Uterus (tissue), 4 donors: Measurements from ENCODE around the gene CSF1R. TPM values are rescaled to one million over a fixed set of nuclear protein-coding genes. Genes with fewer than 3 reads are reported as not detected.

Source experiments
- DNase-seq, 2 donors: peaks; one replicate each; pipeline ENCODE4 v3.0.0-alpha.2; 2019 to 2020
- H3K27ac ChIP-seq, 2 donors: fragments of 200-600 bp; sonication (generic); 1 replicate in 1 of 2; 2 replicates in 1 of 2; pipeline ENCODE4 v1.5.1; 2016 to 2018
- H3K27me3 ChIP-seq, 2 donors: fragments of 200-600 bp; sonication (generic); one replicate each; pipeline ENCODE4 v1.5.1; 2018 to 2019; ENCODE audit warnings: control low read depth in 1 of 2
- H3K36me3 ChIP-seq, 2 donors: fragments of 200-600 bp; sonication (generic); one replicate each; pipeline ENCODE4 v1.5.1; 2019; ENCODE audit warnings: control low read depth in 1 of 2
- H3K4me1 ChIP-seq, 2 donors: fragments of 200-600 bp; sonication (generic); one replicate each; pipeline ENCODE4 v1.5.1; 2018 to 2019; ENCODE audit warnings: control low read depth in 1 of 2
- H3K4me3 ChIP-seq, 2 donors: fragments of 200-600 bp; sonication (generic); 1 replicate in 1 of 2; 2 replicates in 1 of 2; pipeline ENCODE4 v1.5.1; 2018 to 2019; ENCODE audit warnings: mild to moderate bottlenecking in 1 of 2
- H3K9me3 ChIP-seq, 2 donors: fragments of 200-600 bp; sonication (generic); one replicate each; pipeline ENCODE4 v1.5.1; 2019; ENCODE audit warnings: control low read depth in 1 of 2
- CTCF ChIP-seq, 4 experiments: fragments of 200-600 bp in 2 of 4; fragments of 450-650 bp in 2 of 4; sonication (generic) in 2 of 4; IDR thresholded peaks; one replicate each; pipeline ENCODE4 v1.5.1; 2016 to 2019; ENCODE audit warnings: antibody characterized with exemption in 4 of 4, mild to moderate bottlenecking in 2 of 4, moderate library complexity in 1 of 4
- POLR2A ChIP-seq, 2 donors: fragments of 450-650 bp; IDR thresholded peaks; one replicate each; pipeline ENCODE4 v1.6.1; 2016; ENCODE audit warnings: antibody characterized with exemption in 2 of 2, mild to moderate bottlenecking in 1 of 2, moderate library complexity in 1 of 2
- intact Hi-C: fragments of 100-400 bp; cut with DNase I; formaldehyde crosslinking; loops from one replicate; pipeline ENCODE4 v1.15.1; 2023; ENCODE audit warnings: low total_unique reads
- small RNA-seq: library from RNA; depleted of rRNA; stranded (forward); fragments of <200 nt; gene quantifications from one replicate; pipeline ENCODE3, GENCODE V24; 2016
- total RNA-seq, 4 donors: library from RNA; depleted of rRNA in 3 of 4; stranded (reverse); fragments of >200 nt in 3 of 4; gene quantifications; one replicate each; pipeline versions ENCODE4 v1.1.0 to v1.2.4, GENCODE V29; 2014 to 2023
- donor health status: DM: yes; HTN: yes; CAD: no.

CSF1R gene
- total RNA-seq, 4 donors from 2014 or later, result 1.0 to 42.9 (median 22.8) TPM

- H3K36me3 ChIP-seq, result no peaks in the 10 kb centered on the region
- DNase-seq, result no peak
- H3K4me1 ChIP-seq, result no peaks in the 10 kb centered on the region
- H3K4me3 ChIP-seq, result no peak overlapping the region
- no peaks in the 10 kb centered on the region for H3K27me3 ChIP-seq
- TF ChIP-seq POLR2A (IDR thresholded peaks at IDR 0.05), result no peak
- TF ChIP-seq CTCF (IDR thresholded peaks at IDR 0.05), result no peak
- intact Hi-C loops, result no loop called here
- no peaks in the 10 kb centered on the region for H3K9me3 ChIP-seq
- H3K27ac ChIP-seq, result no peak overlapping the region
Measured at GRCh38 chr5:150013931-150014330, 72.4 kb downstream of the CSF1R start.

DNA sequence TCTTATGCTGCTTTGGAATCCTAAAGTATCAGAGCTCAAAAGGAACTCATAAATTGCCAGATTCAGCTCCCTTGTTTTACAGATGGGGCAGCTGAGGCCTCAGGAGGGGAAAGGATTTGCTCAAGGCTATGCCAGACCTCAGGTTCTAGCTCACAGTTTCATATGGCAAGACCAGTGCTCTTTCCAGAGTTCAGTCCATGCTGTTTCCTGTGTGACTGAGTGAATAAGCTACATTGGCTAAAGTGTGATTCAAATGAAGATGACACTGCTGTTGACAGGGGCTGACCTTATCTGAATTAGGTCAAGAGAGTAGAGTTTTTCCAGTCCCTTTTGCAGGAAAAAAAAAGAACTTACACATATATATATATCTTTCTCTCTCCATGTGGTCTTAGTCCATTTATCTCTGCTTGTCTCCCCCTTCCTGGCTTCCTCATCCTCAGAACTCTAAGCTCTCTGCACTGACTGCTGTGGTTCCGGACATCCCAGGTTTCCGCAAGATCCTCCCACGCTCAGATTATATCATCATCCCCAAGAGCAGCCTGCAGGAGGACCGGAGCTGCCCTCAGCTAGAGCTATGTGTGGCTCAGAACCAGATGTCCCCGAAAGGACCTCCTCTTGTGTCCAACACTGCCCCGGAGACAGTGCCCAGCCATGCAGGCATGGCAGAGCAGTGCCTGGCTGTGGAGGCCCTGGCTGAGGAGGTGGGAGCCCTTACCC, 76.5 kb downstream of the CSF1R start:
- no peaks in the 10 kb centered on the region for H3K36me3 ChIP-seq

DNA sequence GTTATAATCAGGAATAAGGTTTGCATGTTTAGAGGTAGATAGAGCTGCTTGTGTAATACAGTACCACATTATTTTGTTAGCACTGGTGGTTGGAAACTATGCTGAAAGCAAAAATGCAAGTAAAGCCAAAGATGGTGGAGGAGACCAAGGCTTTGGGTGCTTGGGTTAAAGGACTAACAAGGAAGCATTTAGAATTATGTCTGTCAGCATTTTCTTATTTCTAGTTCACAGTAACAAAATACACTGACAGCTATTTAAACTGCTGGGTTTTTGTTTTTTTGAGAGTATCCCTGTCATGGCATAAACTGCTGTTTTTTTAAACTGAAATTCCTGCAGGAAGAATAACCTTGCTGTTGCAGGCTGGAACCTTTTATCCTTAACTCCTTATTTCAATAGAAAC, 79.3 kb downstream of the CSF1R start:
- no peak for DNase-seq
- TF ChIP-seq POLR2A (IDR thresholded peaks at IDR 0.05) (no peak), CTCF (IDR thresholded peaks at IDR 0.05) (no peak)
- no peaks in the 10 kb centered on the region for H3K27me3 ChIP-seq
- no peak overlapping the region for H3K4me3 ChIP-seq
- H3K27ac ChIP-seq, result no peak overlapping the region
- intact Hi-C loops, result no loop called here
- no peaks in the 10 kb centered on the region for H3K4me1 ChIP-seq
- H3K36me3 ChIP-seq, result no peaks in the 10 kb centered on the region
- H3K9me3 ChIP-seq, result no peaks in the 10 kb centered on the region

More for the DNA sequence above, 76.5 kb downstream of the CSF1R start:
- intact Hi-C loops, result no loop called here
- TF ChIP-seq POLR2A (IDR thresholded peaks at IDR 0.05) (no peak), CTCF (IDR thresholded peaks at IDR 0.05) (no peak)
- Histone ChIP-seq H3K9me3 (no peaks in the 10 kb centered on the region), H3K27me3 (no peaks in the 10 kb centered on the region), H3K27ac (no peak overlapping the region), H3K4me1 (no peaks in the 10 kb centered on the region), H3K4me3 (no peak overlapping the region)
- no peak for DNase-seq

DNA sequence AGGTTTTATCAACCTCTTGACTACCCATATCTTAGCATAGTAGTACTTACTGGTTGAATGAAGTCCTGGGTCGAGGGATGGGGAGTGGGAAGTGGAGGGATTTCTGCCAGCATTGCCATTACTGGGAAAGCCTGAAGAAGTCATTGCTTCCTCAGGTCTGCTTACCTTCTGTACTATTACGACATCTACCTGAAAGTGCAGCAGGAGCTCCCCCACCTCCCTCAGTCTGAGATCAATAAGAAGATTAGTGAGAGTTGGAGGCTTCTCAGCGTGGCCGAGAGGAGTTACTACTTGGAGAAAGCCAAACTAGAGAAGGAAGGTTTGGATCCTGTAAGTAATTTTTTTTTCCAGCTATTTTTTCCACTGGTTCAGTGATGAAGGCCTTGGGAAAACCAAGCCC, 80.0 kb downstream of the CSF1R start:
- no peak for DNase-seq
- Histone ChIP-seq H3K9me3 (no peaks in the 10 kb centered on the region), H3K36me3 (no peaks in the 10 kb centered on the region), H3K27me3 (no peaks in the 10 kb centered on the region), H3K4me1 (no peaks in the 10 kb centered on the region), H3K27ac (no peak overlapping the region), H3K4me3 (no peak overlapping the region)
- intact Hi-C loops, result no loop called here
- TF ChIP-seq CTCF (IDR thresholded peaks at IDR 0.05), result no peak
- no peak for TF ChIP-seq POLR2A (IDR thresholded peaks at IDR 0.05)

Small RNA genes within 50 kb of the gene (small RNA-seq; reads per million reads assigned to genes)
- gene RF00019, result not detected

Other genes starting within 250 kb of the CSF1R start
- under 1 TPM in 1 of 4 donors, not detected in 3; 0.07 TPM for gene PDE6A, start 141.8 kb downstream of the CSF1R start, total RNA-seq
- gene SLC26A2, start 125.8 kb downstream of the CSF1R start, total RNA-seq, result 10 to 100 TPM in 3 of 4 donors, 1 to 10 TPM in 1; 4.6 to 42.9 (median 15.6) TPM
- 1 to 10 TPM; 1.2 to 6.8 (median 2.7) TPM for gene TIGD6, start 85.9 kb downstream of the CSF1R start, total RNA-seq
- gene HMGXB3, start 85.8 kb downstream of the CSF1R start, total RNA-seq, result 10 to 100 TPM; 19.0 to 43.4 (median 30.2) TPM
- 100 to 1,000 TPM in 3 of 4 donors, 10 to 100 TPM in 1; 60.2 to 378 (median 235) TPM for gene PDGFRB, start 69.3 kb upstream of the CSF1R start, total RNA-seq
- gene CDX1, start 80.2 kb upstream of the CSF1R start, total RNA-seq, result under 1 TPM; 0.29 to 0.77 (median 0.38) TPM
- gene SLC6A7, start 103.5 kb upstream of the CSF1R start, total RNA-seq, result not detected
- 10 to 100 TPM in 1 of 4 donors, 1 to 10 TPM in 2, under 1 TPM in 1; under 0.01 to 23.7 (median 4.3) TPM for gene CAMK2A, start 203.2 kb upstream of the CSF1R start, total RNA-seq
- 10 to 100 TPM in 1 of 4 donors, 1 to 10 TPM in 3; 4.3 to 15.1 (median 5.7) TPM for gene ARSI, start 216.4 kb upstream of the CSF1R start, total RNA-seq